ENCODE results near the gene GNRH2. TPM values are rescaled to one million over a fixed set of nuclear protein-coding genes. Genes with fewer than 3 reads are reported as not detected.

Gene GNRH2
- total and polyA plus RNA-seq, 2 experiments from 2014 or later = not detected

DNA sequence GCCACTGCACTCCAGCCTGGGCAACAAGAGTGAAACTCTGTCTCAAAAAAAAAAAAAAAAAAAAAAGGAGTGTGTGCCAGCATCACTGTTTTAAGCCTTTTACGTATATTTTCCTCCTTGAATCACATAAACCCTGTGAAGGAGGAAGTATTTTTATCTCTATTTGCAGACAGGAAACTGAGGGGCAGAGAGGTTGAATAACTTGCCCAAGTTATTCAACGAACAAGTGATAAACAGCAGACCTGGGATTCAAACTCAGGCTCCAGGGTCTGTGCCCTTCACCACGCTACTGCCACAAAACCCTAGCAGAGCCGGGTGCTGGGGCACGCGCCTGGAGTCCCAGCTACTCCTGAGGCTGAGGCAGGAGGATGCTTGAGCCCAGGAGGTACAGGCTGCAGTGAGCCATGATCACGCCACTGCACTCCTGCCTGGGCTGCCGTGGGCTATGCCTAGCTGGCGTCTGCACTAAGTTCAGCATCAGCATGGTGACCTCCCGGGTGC lies 50.5 kb downstream of the GNRH2 start:
- H4K20me1 ChIP-seq (ENCODE audit: insufficient read depth) = no peaks in the 10 kb centered on the region
- H2AFZ ChIP-seq = no peak overlapping the region
- peaks cover 4% of the 10 kb centered on the region; the same call in 1 of the 2 replicates for H3K27me3 ChIP-seq (replicated peaks; ENCODE audit: insufficient read depth)
- no peak for DNase-seq
- no peak overlapping the region for H3K27ac ChIP-seq
- H3K9ac ChIP-seq = no peak overlapping the region
- WGBS, 2 experiments (ENCODE audit: low coverage in 1 of 2, low lambda C conversion rate in 2 of 2, missing lambda C conversion rate in 2 of 2) = 70 to 77% methylated on average over 10 of the region's 10 CpGs
- no peak overlapping the region for H3K4me3 ChIP-seq
- no peaks in the 10 kb centered on the region for H3K9me3 ChIP-seq (ENCODE audit: low read depth)
- TF ChIP-seq EZH2phosphoT487 (IDR thresholded peaks at IDR 0.05; ENCODE audit: insufficient read depth, low read depth) = no peak
- no peak for TF ChIP-seq EZH2 (IDR thresholded peaks at IDR 0.05; ENCODE audit: insufficient read depth, poor library complexity, severe bottlenecking)
- H3K9me2 ChIP-seq (ENCODE audit: insufficient read depth) = no peaks in the 10 kb centered on the region
- no peaks in the 10 kb centered on the region for H3F3A ChIP-seq (ENCODE audit: insufficient read depth)
- in situ Hi-C loops (cut with MboI) = no loop called here
- no peaks in the 10 kb centered on the region for H3K79me2 ChIP-seq (ENCODE audit: insufficient read depth)
- H3K36me3 ChIP-seq (ENCODE audit: low read depth) = no peaks in the 10 kb centered on the region
- H3K4me1 ChIP-seq (ENCODE audit: insufficient read depth) = no peaks in the 10 kb centered on the region
- H3K4me2 ChIP-seq (ENCODE audit: unreplicated experiment) = no peak overlapping the region

DNA sequence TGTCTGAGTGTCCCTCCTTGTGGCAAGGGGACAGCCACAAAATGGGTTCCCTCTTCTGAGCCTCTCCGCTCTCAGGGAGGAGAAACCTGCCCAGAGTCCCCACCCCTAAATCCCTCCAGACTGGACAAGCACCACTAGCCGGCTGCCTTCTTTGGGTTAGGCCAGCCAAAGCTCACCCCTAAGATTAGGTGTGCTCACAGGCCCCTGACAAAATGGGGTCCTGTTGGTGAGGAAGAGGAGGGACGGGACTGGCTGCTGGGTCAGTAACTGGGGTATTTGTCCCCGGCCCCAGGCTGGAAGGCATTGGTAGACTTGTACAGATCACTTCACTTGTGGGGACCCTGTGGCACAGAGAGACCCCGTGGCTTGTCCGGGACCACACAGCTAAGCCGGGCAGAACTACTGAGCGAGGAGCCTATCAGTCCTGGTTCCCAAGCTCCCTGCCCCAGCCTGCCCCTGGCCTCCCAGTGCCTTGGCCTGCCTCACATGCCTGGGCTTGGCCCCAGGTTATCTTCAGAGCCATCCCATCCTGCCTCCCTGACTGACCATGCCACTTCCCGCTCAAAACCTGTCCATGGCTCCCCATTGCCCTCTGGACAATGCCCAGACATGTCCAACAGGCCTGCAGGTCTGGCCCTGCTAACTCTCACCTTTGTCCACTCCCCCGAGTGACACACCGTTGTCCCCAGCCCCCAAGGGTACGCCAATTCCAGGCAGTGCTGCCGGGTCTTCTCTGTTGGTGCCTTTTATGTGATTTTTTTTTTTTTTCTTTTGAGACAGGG lies 51.6 kb downstream of the GNRH2 start:
- Histone ChIP-seq H3K4me3 (no peak overlapping the region), H3K27me3 (replicated peaks; ENCODE audit: insufficient read depth) (peaks cover 4% of the 10 kb centered on the region; the same call in 1 of the 2 replicates), H3K9ac (no peak overlapping the region), H3K9me2 (ENCODE audit: insufficient read depth) (no peaks in the 10 kb centered on the region), H3K4me1 (ENCODE audit: insufficient read depth) (no peaks in the 10 kb centered on the region), H3K36me3 (ENCODE audit: low read depth) (no peaks in the 10 kb centered on the region), H4K20me1 (ENCODE audit: insufficient read depth) (no peaks in the 10 kb centered on the region), H3K9me3 (ENCODE audit: low read depth) (no peaks in the 10 kb centered on the region), H2AFZ (no peak overlapping the region), H3K27ac (no peak overlapping the region), H3K4me2 (ENCODE audit: unreplicated experiment) (no peak overlapping the region), H3F3A (ENCODE audit: insufficient read depth) (no peaks in the 10 kb centered on the region), H3K79me2 (ENCODE audit: insufficient read depth) (no peaks in the 10 kb centered on the region)
- in situ Hi-C loops (cut with MboI) = no loop called here
- WGBS, 2 experiments (ENCODE audit: low coverage in 1 of 2, low lambda C conversion rate in 2 of 2, missing lambda C conversion rate in 2 of 2) = 80 to 85% methylated on average over 12 to 13 of the region's 13 CpGs
- DNase-seq = no peak
- TF ChIP-seq EZH2 (IDR thresholded peaks at IDR 0.05; ENCODE audit: insufficient read depth, poor library complexity, severe bottlenecking) = no peak
- no peak for TF ChIP-seq EZH2phosphoT487 (IDR thresholded peaks at IDR 0.05; ENCODE audit: insufficient read depth, low read depth)

Other genes starting within 250 kb of the GNRH2 start
- gene CPXM1, start 243.0 kb upstream of the GNRH2 start, total RNA-seq (2014; rRNA removed; shearing (Covaris generic)) = not detected in 2 replicates
- gene CPXM1, start 243.0 kb upstream of the GNRH2 start, polyA plus RNA-seq (2016; fragmentation: Nextera tagmentation; extraction: Ambion mirVana) = 0.08 TPM in 1 of 2 replicates, not detected in the other
- not detected in 2 replicates for gene C20orf141, start 228.6 kb upstream of the GNRH2 start, total RNA-seq (2014; rRNA removed; shearing (Covaris generic))
- gene C20orf141, start 228.6 kb upstream of the GNRH2 start, polyA plus RNA-seq (2016; fragmentation: Nextera tagmentation; extraction: Ambion mirVana) = not detected in 2 replicates
- gene TMEM239, start 227.3 kb upstream of the GNRH2 start, total RNA-seq (2014; rRNA removed; shearing (Covaris generic)) = not detected in 2 replicates
- gene TMEM239, start 227.3 kb upstream of the GNRH2 start, polyA plus RNA-seq (2016; fragmentation: Nextera tagmentation; extraction: Ambion mirVana) = not detected in 2 replicates
- gene PCED1A, start 203.0 kb upstream of the GNRH2 start, total RNA-seq (2014; rRNA removed; shearing (Covaris generic)) = 36.8 and 39.2 TPM in 2 replicates
- gene PCED1A, start 203.0 kb upstream of the GNRH2 start, polyA plus RNA-seq (2016; fragmentation: Nextera tagmentation; extraction: Ambion mirVana) = 17.3 and 20.7 TPM in 2 replicates
- 35.2 and 36.2 TPM in 2 replicates for gene VPS16, start 202.9 kb upstream of the GNRH2 start, total RNA-seq (2014; rRNA removed; shearing (Covaris generic))
- gene VPS16, start 202.9 kb upstream of the GNRH2 start, polyA plus RNA-seq (2016; fragmentation: Nextera tagmentation; extraction: Ambion mirVana) = 23.0 and 24.2 TPM in 2 replicates
- 27.4 and 50.8 TPM in 2 replicates for gene PTPRA, start 170.1 kb upstream of the GNRH2 start, total RNA-seq (2014; rRNA removed; shearing (Covaris generic))
- 37.4 and 37.9 TPM in 2 replicates for gene PTPRA, start 170.1 kb upstream of the GNRH2 start, polyA plus RNA-seq (2016; fragmentation: Nextera tagmentation; extraction: Ambion mirVana)
- gene MRPS26, start 2.4 kb downstream of the GNRH2 start, total RNA-seq (2014; rRNA removed; shearing (Covaris generic)) = 24.2 and 48.2 TPM in 2 replicates
- gene MRPS26, start 2.4 kb downstream of the GNRH2 start, polyA plus RNA-seq (2016; fragmentation: Nextera tagmentation; extraction: Ambion mirVana) = 44.5 and 48.2 TPM in 2 replicates
- gene OXT, start 28.0 kb downstream of the GNRH2 start, total RNA-seq (2014; rRNA removed; shearing (Covaris generic)) = not detected in 2 replicates
- gene OXT, start 28.0 kb downstream of the GNRH2 start, polyA plus RNA-seq (2016; fragmentation: Nextera tagmentation; extraction: Ambion mirVana) = 0.40 and 0.70 TPM in 2 replicates
- not detected in 2 replicates for gene AVP, start 41.1 kb downstream of the GNRH2 start, total RNA-seq (2014; rRNA removed; shearing (Covaris generic))
- not detected in 2 replicates for gene AVP, start 41.1 kb downstream of the GNRH2 start, polyA plus RNA-seq (2016; fragmentation: Nextera tagmentation; extraction: Ambion mirVana)
- gene FASTKD5, start 116.2 kb downstream of the GNRH2 start, total RNA-seq (2014; rRNA removed; shearing (Covaris generic)) = 12.5 and 15.7 TPM in 2 replicates
- gene FASTKD5, start 116.2 kb downstream of the GNRH2 start, polyA plus RNA-seq (2016; fragmentation: Nextera tagmentation; extraction: Ambion mirVana) = 11.2 and 11.3 TPM in 2 replicates
- 3.8 and 6.4 TPM in 2 replicates for gene UBOX5, start 116.2 kb downstream of the GNRH2 start, total RNA-seq (2014; rRNA removed; shearing (Covaris generic))
- gene UBOX5, start 116.2 kb downstream of the GNRH2 start, polyA plus RNA-seq (2016; fragmentation: Nextera tagmentation; extraction: Ambion mirVana) = 5.3 and 5.8 TPM in 2 replicates
- 9.0 and 12.1 TPM in 2 replicates for gene LZTS3, start 129.9 kb downstream of the GNRH2 start, total RNA-seq (2014; rRNA removed; shearing (Covaris generic))
- 3.3 and 3.9 TPM in 2 replicates for gene LZTS3, start 129.9 kb downstream of the GNRH2 start, polyA plus RNA-seq (2016; fragmentation: Nextera tagmentation; extraction: Ambion mirVana)
- 50.8 and 63.0 TPM in 2 replicates for gene DDRGK1, start 161.1 kb downstream of the GNRH2 start, total RNA-seq (2014; rRNA removed; shearing (Covaris generic))
- gene DDRGK1, start 161.1 kb downstream of the GNRH2 start, polyA plus RNA-seq (2016; fragmentation: Nextera tagmentation; extraction: Ambion mirVana) = 55.9 and 56.7 TPM in 2 replicates
- gene ITPA, start 165.9 kb downstream of the GNRH2 start, total RNA-seq (2014; rRNA removed; shearing (Covaris generic)) = 43.6 and 47.2 TPM in 2 replicates
- gene ITPA, start 165.9 kb downstream of the GNRH2 start, polyA plus RNA-seq (2016; fragmentation: Nextera tagmentation; extraction: Ambion mirVana) = 63.8 and 72.4 TPM in 2 replicates
- 0.63 and 0.65 TPM in 2 replicates for gene SLC4A11, start 195.6 kb downstream of the GNRH2 start, total RNA-seq (2014; rRNA removed; shearing (Covaris generic))
- gene SLC4A11, start 195.6 kb downstream of the GNRH2 start, polyA plus RNA-seq (2016; fragmentation: Nextera tagmentation; extraction: Ambion mirVana) = 1.1 and 1.2 TPM in 2 replicates